Hematopoietic multipotent progenitor cell treated with erythropoietin and hydrocortisone succinate and interleukin-3 and kit ligand, for 8 days (in vitro differentiated cells): Measurements from ENCODE around the gene DPF3.

Source experiments
- DNase-seq: peaks from one replicate; pipeline ENCODE4 v3.0.0-alpha.2; 2015

Gene DPF3

GRCh38 chr14:72739446-72740405 lies 154.2 kb downstream of the DPF3 start:
- DNase-seq: no peak

GRCh38 chr14:72738161-72738611 lies 155.7 kb downstream of the DPF3 start:
- no peak for DNase-seq

DNA sequence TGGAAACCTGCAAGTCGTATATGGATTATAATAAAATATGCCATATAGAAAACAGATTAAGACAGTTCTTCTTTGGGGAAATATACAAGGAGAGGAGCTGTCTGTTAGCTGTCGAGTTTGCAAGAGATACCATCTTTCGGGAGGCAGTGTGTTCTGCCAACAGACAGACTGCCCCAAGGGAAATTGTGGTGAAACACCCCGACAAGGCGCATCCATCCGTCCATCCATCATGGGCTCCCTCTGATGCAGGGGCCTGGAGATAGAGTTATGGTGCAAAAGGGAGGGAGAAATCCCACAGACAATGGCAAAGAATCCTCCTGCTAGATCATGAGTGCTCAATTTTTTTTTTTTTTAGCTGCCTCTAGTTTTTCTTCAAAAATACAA lies 156.3 kb downstream of the DPF3 start:
- no peak for DNase-seq

DNA sequence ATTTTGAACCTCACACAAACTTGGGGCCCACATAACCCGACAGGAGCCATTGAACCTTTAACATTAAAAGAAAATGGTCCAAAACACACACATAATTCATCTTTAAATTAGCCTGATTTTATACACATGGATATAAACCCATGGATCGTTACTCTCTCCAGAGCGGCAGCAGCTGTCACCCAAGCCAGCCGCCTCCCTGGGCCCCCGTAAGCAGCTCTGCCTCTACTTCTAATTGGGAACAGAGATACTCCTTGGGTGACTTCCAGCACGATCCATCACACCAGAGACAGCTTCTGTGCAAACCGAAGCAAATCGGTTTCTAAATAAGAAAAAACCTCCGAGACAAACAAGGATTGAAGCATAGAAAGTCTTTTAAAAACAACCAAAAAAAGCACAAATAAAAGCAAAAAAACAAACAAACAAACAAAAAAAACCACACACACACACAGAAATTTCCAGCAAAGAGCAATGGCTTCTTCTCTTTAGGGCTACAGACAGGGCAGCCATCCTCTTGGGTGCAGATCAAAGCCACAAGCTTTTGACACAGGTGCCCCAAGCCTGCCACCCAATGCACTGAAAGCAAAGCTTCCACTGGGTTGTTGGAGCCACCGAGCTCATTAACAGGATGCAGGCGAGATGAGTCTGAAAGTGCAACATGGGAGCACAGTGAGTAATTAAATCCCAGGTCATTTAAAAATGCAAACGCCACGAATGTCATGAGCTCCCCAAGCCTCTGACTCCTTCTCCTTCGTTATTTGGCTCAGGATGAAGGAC lies 156.9 kb downstream of the DPF3 start:
- DNase-seq: no peak

- DNase-seq: no peak
Measured at GRCh38 chr14:72736308-72736707, 157.6 kb downstream of the DPF3 start.

- no peak for DNase-seq
Measured at GRCh38 chr14:72732022-72732780, 161.7 kb downstream of the DPF3 start.

DNA sequence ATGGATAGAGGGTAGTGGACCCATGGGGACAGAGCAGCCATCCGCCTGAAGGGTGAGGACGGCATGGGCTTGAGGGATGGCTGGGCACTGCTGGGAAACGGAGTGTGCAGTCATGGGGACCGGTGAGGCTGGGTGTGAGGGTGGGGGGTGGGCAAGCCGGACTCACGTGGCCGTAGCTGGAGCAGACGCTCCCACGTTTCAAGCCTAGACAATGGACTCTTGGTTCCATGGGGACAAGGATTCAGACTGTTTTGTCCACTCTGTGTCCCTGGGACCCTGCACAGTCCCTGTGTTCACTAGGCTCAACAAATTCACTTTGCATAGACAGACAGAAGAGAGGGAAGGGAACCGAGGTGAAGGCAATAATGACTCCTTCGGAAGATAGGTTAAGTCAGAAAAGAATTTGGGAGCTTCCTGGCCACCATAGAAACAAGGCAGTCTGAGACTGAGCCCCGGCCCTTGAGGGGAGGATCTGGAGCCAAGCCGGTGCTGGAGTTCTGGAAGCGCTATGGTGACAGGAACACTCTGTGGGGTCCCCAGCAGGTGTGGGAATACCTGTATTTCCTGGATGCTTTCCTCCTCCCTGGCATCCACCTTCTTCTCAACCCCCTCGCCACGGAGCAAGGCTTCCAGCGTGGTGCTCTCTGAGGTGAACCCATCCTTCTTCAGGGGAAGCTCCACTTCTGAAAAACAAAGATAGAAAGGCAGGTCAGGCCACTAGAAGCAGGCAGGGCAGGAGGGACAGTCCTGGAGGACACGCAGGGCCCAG lies 162.5 kb downstream of the DPF3 start:
- DNase-seq: no peak

DNA sequence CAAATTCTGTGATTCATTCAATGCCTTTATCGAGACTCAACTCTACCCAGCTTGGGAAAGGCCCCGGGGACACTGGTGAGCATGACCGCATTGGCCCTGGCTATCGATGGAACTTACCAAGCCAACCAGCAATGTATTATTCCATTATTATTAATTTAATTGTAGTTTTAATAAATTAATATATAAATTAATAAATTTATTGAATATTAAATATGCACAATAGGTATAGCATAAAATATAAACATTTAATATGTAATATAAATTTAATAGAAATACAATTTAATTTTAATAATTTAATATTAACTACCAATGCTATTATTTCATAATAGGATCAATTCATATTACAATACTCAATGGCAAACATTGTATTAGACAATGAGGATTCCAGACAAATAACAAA lies 163.4 kb downstream of the DPF3 start:
- no peak for DNase-seq

DNA sequence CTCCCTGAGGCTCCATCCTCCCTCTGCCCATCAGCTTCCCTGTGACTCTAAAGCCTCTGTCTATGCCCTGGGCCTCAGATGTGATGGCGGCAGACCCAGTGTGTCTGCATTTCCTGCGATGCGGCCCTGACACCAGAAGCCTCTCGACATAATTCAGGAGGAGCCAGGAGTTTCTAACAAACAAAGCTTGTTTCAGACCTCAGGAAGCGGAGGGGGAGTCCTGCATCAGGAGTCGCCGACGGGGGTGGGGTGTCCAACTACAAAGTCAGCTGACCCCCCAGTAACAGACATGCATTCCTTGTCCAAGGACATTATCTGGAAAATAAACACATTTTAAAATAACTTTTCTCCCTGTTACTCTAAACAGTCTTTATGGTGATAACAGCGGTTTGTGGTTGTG lies 167.5 kb downstream of the DPF3 start:
- no peak for DNase-seq

- peak; percentile 5 for DNase-seq
Measured at GRCh38 chr14:72723858-72724530, 169.9 kb downstream of the DPF3 start.

DNA sequence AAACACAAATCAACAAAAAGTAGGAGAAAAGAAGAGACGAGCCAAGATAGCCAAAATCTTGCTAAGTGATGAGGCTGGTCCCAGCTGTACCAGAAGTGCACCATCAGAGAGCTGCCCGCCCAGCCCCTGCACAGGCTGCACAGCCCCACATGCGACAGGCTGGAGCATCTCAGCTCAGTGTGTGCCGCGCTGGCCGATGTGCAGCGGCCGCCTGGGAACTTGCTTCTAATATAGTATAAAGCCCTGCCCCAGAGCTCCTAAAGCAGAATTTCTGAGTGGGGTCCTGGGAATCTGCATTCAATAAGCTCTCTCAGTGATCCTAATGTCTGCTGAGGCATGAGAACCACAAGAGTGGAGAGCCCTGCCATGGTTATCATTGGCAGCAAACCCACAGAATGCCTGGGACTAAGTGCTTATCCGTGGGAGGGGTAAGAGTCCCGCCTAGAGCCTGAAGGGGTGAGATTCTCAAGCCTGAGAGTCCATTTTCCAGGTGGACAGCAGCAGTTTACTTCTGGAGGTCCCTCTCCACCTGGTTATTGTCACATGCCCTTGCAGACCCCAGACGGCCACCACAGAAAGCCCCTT lies 171.6 kb downstream of the DPF3 start:
- DNase-seq: no peak

DNA sequence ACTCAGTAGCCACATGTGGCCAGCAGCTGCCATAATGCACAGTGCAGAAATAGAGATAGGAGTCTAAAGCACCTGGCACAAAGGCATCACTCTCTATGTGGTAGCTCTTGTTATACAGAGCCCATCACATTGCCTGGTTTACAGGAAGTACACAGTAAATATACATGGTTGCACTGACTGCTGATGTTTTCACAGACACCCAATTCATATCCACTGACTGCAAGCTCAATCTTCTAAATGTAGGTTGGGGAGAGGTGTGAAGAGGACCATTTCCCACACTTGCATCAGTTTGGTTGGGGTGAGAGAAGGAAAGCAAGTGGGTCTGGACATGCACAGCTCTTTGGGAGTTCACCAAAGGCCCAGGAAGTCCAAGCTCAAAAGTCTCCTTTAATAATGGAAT lies 172.8 kb downstream of the DPF3 start:
- no peak for DNase-seq

DNA sequence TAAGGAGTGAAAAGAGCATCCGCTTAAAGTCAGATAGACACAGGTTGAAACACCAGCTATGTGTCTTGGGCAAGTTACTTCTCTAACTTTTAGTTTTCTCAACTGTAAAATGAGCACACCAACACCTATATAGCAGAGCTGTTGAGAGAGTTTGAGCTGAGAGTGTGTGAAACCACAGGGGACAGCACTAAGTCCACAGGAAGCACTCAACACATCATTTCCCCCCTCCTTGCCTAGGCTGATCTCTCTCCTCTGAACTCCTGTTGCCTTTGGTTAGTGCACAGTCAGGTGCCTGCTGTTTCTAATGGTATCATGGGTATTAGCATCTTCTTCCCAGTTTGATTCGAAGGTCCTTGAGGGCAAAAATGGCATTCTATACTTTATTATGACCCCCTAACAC lies 176.7 kb downstream of the DPF3 start:
- no peak for DNase-seq

DNA sequence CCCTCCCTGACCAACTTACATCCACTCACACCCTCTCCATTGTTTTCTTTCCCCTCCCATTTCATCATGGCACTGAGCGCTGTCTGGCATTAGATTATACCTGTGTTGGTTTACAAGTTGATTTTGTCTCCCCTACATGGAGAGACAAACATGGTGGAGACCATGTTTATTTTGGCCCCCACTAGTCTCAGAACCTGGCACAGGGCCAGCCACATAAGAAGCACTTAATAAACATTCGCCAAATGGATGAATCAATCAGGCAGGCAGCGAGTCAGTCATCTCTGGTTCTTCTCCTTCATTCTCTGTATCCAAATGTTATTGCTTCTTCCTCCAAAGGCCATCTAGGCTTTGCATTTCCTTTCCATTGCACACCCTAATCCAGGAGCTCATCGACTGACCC lies 177.4 kb downstream of the DPF3 start:
- no peak for DNase-seq

DNA sequence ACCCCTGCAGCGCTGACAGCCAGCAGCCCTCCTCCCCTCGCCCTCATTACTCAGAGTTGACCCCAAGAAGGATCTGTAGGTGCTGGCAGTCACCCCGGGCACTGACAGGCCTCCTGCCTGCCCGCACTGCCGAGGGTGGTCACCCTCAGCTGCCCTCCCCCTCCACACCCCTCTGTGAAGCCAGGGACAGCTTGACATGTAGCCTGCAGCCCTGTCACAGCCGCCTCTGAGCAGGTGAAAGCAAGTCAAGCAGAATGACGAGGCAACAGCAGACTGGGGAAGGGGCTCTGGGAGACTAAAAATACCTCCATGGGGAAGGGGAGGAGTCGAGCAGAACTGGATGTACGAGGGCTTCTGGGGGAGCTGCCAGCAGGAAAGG lies 178.1 kb downstream of the DPF3 start:
- no peak for DNase-seq

DNA sequence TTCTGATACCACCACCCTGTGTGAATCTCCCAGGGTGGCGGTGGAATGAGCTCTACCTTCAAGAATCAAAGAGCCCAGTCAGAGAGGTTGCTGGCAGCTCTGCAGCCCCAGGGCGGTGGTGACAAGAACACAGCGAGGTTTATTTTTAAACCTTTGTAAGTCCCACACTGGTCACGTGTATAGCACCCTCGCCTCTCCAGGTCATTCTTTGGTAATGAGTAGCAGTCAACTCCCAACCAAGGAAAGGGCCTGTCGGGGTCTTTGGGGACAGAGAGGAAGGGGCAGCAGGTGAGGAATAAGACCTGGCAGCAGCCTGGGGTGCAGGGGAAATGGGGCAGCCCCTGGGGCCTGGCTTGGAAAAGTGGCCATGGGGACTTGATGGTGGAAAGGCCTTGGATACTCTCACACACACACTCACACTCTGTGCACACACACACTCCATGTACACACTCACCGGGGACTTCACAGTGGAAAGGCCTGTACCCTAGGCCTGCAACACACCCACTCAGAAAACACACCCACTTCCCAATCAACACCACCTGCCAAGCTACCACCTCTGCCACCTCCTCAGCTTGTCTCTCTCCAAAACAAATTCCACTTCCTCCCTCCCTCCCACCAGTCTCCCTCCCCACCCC lies 178.6 kb downstream of the DPF3 start:
- no peak for DNase-seq

GRCh38 chr14:72714871-72715214 lies 179.1 kb downstream of the DPF3 start:
- DNase-seq: no peak

GRCh38 chr14:72714094-72714493 lies 179.8 kb downstream of the DPF3 start:
- no peak for DNase-seq

DNA sequence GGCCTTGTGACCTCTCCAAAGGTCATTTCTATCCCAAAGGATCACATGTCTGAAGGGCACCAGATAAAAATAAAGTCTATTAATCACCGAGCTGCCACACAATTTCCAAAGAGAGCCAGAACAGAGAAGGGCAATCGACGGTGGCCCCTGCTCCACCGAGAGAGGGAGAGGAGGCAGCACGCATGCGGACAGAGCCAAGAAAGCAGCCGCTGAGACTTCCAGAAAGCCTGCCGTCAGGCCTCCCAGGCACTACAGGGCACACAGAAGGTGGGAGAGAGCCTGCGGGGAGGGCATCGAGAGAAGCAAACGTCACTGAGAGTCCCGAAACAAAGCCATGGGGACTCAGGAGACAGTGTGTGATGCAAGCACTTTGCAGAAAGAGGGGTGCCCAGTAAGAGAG lies 182.0 kb downstream of the DPF3 start:
- no peak for DNase-seq

DNA sequence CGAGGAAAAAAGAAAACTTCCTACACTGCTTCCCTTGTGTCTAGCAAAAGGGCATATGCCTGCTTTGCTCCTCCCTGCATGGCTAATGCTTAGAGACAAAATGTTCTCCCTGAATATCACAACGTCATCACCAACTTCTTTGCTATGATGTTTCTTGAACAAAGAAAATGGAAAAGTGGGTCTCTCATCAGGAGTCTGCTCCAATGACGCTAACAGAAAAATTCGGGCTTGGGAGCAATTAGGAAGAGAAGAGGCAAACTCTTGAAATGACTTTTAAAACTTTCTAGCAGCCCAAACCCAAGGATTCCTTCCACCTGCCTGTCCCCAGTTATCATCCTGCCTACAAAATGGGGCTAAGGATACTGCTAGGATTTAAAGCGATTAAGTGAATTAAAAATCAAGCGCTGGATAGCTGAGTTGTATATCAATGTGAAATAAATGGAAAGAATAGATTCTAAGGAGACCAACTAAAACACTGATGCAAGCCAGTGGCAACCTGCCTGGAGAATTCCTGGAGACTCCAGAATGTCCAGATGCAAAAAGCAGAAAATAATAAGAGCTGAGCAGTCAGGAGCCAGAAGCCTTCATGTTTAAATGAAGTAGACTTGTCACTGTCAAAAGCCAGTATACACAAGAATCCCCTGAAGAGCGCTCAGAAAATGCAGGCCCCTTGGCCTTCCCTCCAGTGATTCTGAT lies 183.8 kb downstream of the DPF3 start:
- DNase-seq: no peak
